CD8-positive, alpha-beta memory T cell (primary cell): ENCODE measurements around the gene SAMD4B. TPM values are rescaled to one million over a fixed set of nuclear protein-coding genes. Genes with fewer than 3 reads are reported as not detected.

ENCODE experiments used
- CTCF ChIA-PET: fragments of 350-600 bp; sonication (Branson Sonifier 250); formaldehyde crosslinking; loops from one replicate; lab custom pipeline; 2021; ENCODE audit warnings: antibody characterized with exemption; lab: Charles Lee
- POLR2A ChIA-PET: fragments of 350-600 bp; sonication (Branson Sonifier 250); formaldehyde crosslinking; loops from one replicate; lab custom pipeline; 2021; ENCODE audit warnings: antibody characterized with exemption; lab: Charles Lee
- DNase-seq, 5 donors: peaks; one replicate each; pipeline versions ENCODE4 v3.0.0 to v3.0.0-alpha.2; 2020 to 2022; ENCODE audit warnings: mixed read lengths in 1 of 5
- H3K27ac ChIP-seq: one replicate; pipeline ENCODE4 v1.7.0; 2013; ENCODE audit warnings: low read depth, mild to moderate bottlenecking, low read length, moderate library complexity
- H3K27me3 ChIP-seq: 2 replicates; pipeline ENCODE4 v1.7.0; 2013; ENCODE audit warnings: low read length, mild to moderate bottlenecking; ENCODE audit not compliant: insufficient read depth, poor library complexity, severe bottlenecking
- H3K36me3 ChIP-seq: 2 replicates; pipeline ENCODE4 v1.7.0; 2013; ENCODE audit warnings: mild to moderate bottlenecking, low read length, moderate library complexity; ENCODE audit not compliant: insufficient read depth
- H3K4me1 ChIP-seq: 2 replicates; pipeline ENCODE4 v1.7.0; 2013; ENCODE audit warnings: mild to moderate bottlenecking, low read length, moderate library complexity; ENCODE audit not compliant: insufficient read depth
- H3K4me3 ChIP-seq: 2 replicates; pipeline ENCODE4 v1.7.0; 2013; ENCODE audit warnings: mild to moderate bottlenecking, low read length
- H3K9me3 ChIP-seq: 2 replicates; pipeline ENCODE4 v1.7.0; 2013; ENCODE audit warnings: mild to moderate bottlenecking, low read length
- H3K27ac Mint-ChIP-seq, 8 donors: one replicate each; pipeline ENCODE4 v1.8.0; 2020 to 2021; ENCODE audit warnings: mixed read lengths in 8 of 8, mild to moderate bottlenecking in 6 of 8, inconsistent platforms in 3 of 8, moderate library complexity in 3 of 8
- H3K27me3 Mint-ChIP-seq, 2 donors: one replicate each; pipeline ENCODE4 v1.8.0; 2020 to 2021; ENCODE audit warnings: mixed read lengths in 2 of 2, mild to moderate bottlenecking in 1 of 2, moderate library complexity in 1 of 2
- H3K36me3 Mint-ChIP-seq, 3 donors: one replicate each; pipeline ENCODE4 v1.8.0; 2020 to 2021; ENCODE audit warnings: mixed read lengths in 3 of 3, inconsistent platforms in 1 of 3, mild to moderate bottlenecking in 1 of 3
- H3K4me1 Mint-ChIP-seq, 3 donors: one replicate each; pipeline ENCODE4 v1.8.0; 2020 to 2021; ENCODE audit warnings: mixed read lengths in 3 of 3, inconsistent platforms in 1 of 3, mild to moderate bottlenecking in 1 of 3
- H3K4me3 Mint-ChIP-seq, 7 donors: one replicate each; pipeline ENCODE4 v1.8.0; 2020 to 2021; ENCODE audit warnings: mixed read lengths in 7 of 7, mild to moderate bottlenecking in 6 of 7, moderate library complexity in 4 of 7, inconsistent platforms in 2 of 7
- H3K9me3 Mint-ChIP-seq, 5 donors: one replicate each; pipeline ENCODE4 v1.8.0; 2020 to 2022; ENCODE audit warnings: mixed read lengths in 5 of 5, mild to moderate bottlenecking in 3 of 5, moderate library complexity in 2 of 5, inconsistent platforms in 1 of 5
- polyA plus RNA-seq: library from polyadenylated mRNA; unstranded; fragments of 300-500 nt; fragmentation: Illumina TruSeq; gene quantifications from one replicate; pipeline ENCODE4 v1.2.3, GENCODE V29; 2021
- total RNA-seq, 2 experiments: library from RNA; stranded (reverse); gene quantifications; one replicate each; pipeline ENCODE4 v1.2.3, GENCODE V29; 2021

The SAMD4B gene
- total and polyA plus RNA-seq, 3 experiments from 2014 or later: 18.7 to 55.6 (median 54.3) TPM

DNA sequence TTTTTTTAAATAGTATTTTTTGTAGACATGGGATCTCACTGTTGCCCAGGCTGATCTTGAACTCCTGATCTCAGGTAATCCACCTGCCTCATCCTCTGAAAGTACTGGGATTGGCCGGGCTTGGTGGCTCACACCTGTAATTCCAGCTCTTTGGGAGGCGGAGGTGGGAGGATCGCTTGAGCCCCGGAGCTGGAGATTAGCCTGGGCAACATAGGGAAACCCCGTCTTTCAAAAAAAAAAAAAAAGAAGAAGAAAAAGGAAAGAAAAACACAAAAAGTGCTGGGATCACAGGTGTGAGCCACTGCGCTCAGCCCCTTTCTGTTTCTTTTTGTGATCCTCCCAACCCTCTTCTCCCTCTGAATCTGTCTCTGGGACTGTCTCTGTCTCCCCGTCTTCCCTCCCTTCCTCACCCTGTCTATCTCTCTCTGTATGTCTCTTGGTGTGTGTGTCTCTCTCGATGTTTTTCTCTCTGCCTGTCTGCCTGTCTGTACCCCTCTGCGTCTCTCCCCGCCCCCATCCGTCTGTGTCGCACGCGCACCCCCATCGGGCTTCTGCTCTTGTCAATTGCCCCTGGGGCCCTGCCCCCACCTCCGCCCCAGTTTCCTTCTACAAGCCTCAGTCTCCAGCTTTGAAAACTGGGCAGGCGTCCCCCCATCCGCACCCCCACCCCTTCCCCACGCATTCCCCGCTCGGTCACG is 63.9 kb downstream of the SAMD4B start:
- Mint-ChIP-seq H3K27me3 (peaks cover 0 to 31% of the 10 kb centered on the region in 2 donors), H3K4me3 (peak overlapping the region; percentile 89 to 96 (median 92)), H3K4me1 (peaks cover 50 to 67% (median 59%) of the 10 kb centered on the region in 3 donors), H3K9me3 (peaks cover 0 to 19% (median 8%) of the 10 kb centered on the region in 5 donors), H3K27ac (peak overlapping the region; percentile 94 to 100 (median 99)), H3K36me3 (peaks cover 13 to 35% (median 13%) of the 10 kb centered on the region in 3 donors)
- H3K4me3 ChIP-seq: peak overlapping the region; percentile 83
- H3K27ac ChIP-seq: peak overlapping the region; percentile 85
- peak; percentile 73 to 97 (median 87) for DNase-seq
- H3K9me3 ChIP-seq: no peaks in the 10 kb centered on the region
- H3K4me1 ChIP-seq: peaks cover 60% of the 10 kb centered on the region
- POLR2A ChIA-PET: interaction anchor here (0.7 to 4.3 kb wide), 5 partner anchors 8 to 536 kb away, joined by 3 to 96 read pairs (median 3); partner anchors contain the start of genes MED29, PAF1 and SAMD4B
- peaks cover 14% of the 10 kb centered on the region for H3K36me3 ChIP-seq
- no peaks in the 10 kb centered on the region for H3K27me3 ChIP-seq
- CTCF ChIA-PET: interaction anchor here (4.2 kb wide), 1 partner anchor 9 kb away, joined by 70 read pairs; no protein-coding TSS in a partner anchor

DNA sequence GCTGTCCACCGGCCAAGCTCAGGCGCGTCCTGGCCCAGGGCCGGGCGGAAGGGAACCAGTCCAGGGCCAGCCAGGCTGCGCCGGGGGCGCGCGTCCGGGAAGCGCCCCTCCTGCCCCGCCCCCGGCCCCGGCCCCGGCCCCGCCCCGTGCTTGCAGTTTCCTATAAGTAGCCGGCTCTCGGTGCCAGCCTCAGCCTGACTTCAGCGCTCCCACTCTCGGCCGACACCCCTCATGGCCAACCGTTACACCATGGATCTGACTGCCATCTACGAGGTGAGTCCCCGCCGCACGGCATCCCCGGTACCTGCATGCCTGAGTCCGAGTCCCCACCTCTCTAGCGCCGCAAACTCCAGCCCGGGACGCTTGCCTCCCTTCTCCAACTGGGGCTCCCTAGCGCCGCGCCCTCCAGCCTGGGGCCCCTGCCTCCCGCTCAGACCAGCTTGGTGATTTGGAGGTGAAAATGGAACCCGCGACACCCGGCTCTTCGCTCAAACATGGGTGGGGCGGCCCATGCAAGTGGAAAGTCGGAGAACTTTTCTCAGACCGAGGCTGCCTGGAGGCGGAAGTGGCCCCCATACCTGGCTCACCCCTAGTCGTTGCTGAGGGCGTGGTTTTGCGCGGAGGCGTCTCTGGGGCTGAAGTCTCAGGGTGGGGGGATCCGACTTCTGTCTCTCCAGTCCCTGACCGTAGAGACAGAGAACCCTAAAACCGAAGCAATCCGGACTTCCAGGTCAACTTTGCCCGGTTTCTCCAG is 64.6 kb downstream of the SAMD4B start, which contains the start of gene ZFP36:
ZFP36 (plus strand) TSS at position 192 of the 754 bp plus-strand sequence; CDS start at position 250, 58 bp downstream.
- no peaks in the 10 kb centered on the region for H3K9me3 ChIP-seq
- peaks cover 0 to 36% of the 10 kb centered on the region in 2 donors for H3K27me3 Mint-ChIP-seq

DNA sequence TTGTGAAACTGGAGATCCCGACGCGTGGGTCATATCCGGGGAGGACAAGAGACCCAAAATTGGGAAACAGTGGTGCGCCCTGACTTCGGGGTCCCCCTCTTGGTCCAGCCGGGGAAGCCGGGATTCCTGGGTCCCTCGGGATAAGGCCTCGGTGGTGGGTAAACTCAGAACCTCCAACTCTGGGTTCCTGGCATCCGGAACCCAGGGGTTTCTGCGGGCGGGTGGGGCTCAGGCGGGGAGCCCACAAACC is 65.1 kb downstream of the SAMD4B start:
- peaks cover 13 to 44% (median 13%) of the 10 kb centered on the region in 3 donors for H3K36me3 Mint-ChIP-seq
- peak overlapping the region; percentile 95 to 100 (median 99) for H3K27ac Mint-ChIP-seq
- peaks cover 0 to 40% of the 10 kb centered on the region in 2 donors for H3K27me3 Mint-ChIP-seq
- H3K4me1 Mint-ChIP-seq: peaks cover 48 to 67% (median 59%) of the 10 kb centered on the region in 3 donors
- peak overlapping the region; percentile 89 to 96 (median 92) for H3K4me3 Mint-ChIP-seq
- ChIA-PET CTCF (interaction anchor here (0.6 to 4.2 kb wide), 5 partner anchors 10 to 285 kb away, joined by 3 to 70 read pairs (median 4); partner anchors contain the start of genes MED29 and PAF1), POLR2A (interaction anchor here (0.5 to 4.3 kb wide), 5 partner anchors 10 to 65 kb away, joined by 3 to 96 read pairs (median 19); partner anchors contain the start of genes MED29, PAF1, RPS16 and SAMD4B)
- DNase-seq: no peak
- Histone ChIP-seq H3K4me3 (peak overlapping the region; percentile 83), H3K9me3 (no peaks in the 10 kb centered on the region), H3K36me3 (peaks cover 14% of the 10 kb centered on the region), H3K27me3 (no peaks in the 10 kb centered on the region), H3K4me1 (peaks cover 55% of the 10 kb centered on the region), H3K27ac (peak overlapping the region; percentile 97)
- peaks cover 0 to 21% (median 10%) of the 10 kb centered on the region in 5 donors for H3K9me3 Mint-ChIP-seq

More for the DNA sequence above, 64.6 kb downstream of the SAMD4B start, which contains the start of gene ZFP36:
- Histone ChIP-seq H3K27ac (peak within 1 kb of the TSS; percentile 97), H3K4me1 (peaks cover 60% of the 10 kb centered on the region), H3K36me3 (peaks cover 14% of the 10 kb centered on the region), H3K4me3 (peak within 1 kb of the TSS; percentile 83), H3K27me3 (no peaks in the 10 kb centered on the region)
- POLR2A ChIA-PET: interaction anchor here (1.0 to 4.3 kb wide), 6 partner anchors 9 to 535 kb away, joined by 3 to 96 read pairs (median 12); partner anchors contain the start of genes MED29, PAF1, RPS16 and SAMD4B
- Mint-ChIP-seq H3K36me3 (peaks cover 13 to 41% (median 13%) of the 10 kb centered on the region in 3 donors), H3K4me3 (peak within 1 kb of the TSS; percentile 89 to 96 (median 92)), H3K4me1 (peaks cover 50 to 67% (median 59%) of the 10 kb centered on the region in 3 donors), H3K9me3 (peaks cover 0 to 21% (median 8%) of the 10 kb centered on the region in 5 donors), H3K27ac (peak within 1 kb of the TSS; percentile 96 to 100 (median 100))
- CTCF ChIA-PET: interaction anchor here (1.3 to 4.2 kb wide), 3 partner anchors 10 to 284 kb away, joined by 4 to 70 read pairs (median 7); partner anchors contain the start of genes MED29 and PAF1
- DNase-seq: peak; percentile 86 to 94 (median 87)

DNA sequence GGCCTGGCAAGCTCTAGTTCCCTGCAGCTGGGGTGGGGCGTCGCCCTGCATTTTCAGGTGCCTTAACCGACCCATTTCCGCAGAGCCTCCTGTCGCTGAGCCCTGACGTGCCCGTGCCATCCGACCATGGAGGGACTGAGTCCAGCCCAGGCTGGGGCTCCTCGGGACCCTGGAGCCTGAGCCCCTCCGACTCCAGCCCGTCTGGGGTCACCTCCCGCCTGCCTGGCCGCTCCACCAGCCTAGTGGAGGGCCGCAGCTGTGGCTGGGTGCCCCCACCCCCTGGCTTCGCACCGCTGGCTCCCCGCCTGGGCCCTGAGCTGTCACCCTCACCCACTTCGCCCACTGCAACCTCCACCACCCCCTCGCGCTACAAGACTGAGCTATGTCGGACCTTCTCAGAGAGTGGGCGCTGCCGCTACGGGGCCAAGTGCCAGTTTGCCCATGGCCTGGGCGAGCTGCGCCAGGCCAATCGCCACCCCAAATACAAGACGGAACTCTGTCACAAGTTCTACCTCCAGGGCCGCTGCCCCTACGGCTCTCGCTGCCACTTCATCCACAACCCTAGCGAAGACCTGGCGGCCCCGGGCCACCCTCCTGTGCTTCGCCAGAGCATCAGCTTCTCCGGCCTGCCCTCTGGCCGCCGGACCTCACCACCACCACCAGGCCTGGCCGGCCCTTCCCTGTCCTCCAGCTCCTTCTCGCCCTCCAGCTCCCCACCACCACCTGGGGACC is 65.6 kb downstream of the SAMD4B start:
- Histone ChIP-seq H3K9me3 (no peaks in the 10 kb centered on the region), H3K36me3 (peaks cover 14% of the 10 kb centered on the region), H3K4me3 (peak overlapping the region; percentile 83), H3K27ac (peak overlapping the region; percentile 97), H3K27me3 (no peaks in the 10 kb centered on the region), H3K4me1 (peaks cover 50% of the 10 kb centered on the region)
- Mint-ChIP-seq H3K4me3 (peak overlapping the region; percentile 89 to 96 (median 92)), H3K4me1 (peaks cover 45 to 62% (median 54%) of the 10 kb centered on the region in 3 donors), H3K36me3 (peaks cover 13 to 47% (median 13%) of the 10 kb centered on the region in 3 donors), H3K27me3 (peaks cover 0 to 40% of the 10 kb centered on the region in 2 donors), H3K27ac (peak overlapping the region; percentile 95 to 100 (median 99)), H3K9me3 (peaks cover 0 to 21% (median 10%) of the 10 kb centered on the region in 5 donors)
- POLR2A ChIA-PET: interaction anchor here (0.5 to 4.3 kb wide), 8 partner anchors 7 to 66 kb away, joined by 3 to 96 read pairs (median 11); partner anchors contain the start of genes MED29, PAF1, RPS16 and SAMD4B
- peak; percentile 55 to 91 (median 79) for DNase-seq
- CTCF ChIA-PET: interaction anchor here (0.6 to 4.2 kb wide), 5 partner anchors 11 to 285 kb away, joined by 3 to 70 read pairs (median 4); partner anchors contain the start of genes MED29 and PAF1

DNA sequence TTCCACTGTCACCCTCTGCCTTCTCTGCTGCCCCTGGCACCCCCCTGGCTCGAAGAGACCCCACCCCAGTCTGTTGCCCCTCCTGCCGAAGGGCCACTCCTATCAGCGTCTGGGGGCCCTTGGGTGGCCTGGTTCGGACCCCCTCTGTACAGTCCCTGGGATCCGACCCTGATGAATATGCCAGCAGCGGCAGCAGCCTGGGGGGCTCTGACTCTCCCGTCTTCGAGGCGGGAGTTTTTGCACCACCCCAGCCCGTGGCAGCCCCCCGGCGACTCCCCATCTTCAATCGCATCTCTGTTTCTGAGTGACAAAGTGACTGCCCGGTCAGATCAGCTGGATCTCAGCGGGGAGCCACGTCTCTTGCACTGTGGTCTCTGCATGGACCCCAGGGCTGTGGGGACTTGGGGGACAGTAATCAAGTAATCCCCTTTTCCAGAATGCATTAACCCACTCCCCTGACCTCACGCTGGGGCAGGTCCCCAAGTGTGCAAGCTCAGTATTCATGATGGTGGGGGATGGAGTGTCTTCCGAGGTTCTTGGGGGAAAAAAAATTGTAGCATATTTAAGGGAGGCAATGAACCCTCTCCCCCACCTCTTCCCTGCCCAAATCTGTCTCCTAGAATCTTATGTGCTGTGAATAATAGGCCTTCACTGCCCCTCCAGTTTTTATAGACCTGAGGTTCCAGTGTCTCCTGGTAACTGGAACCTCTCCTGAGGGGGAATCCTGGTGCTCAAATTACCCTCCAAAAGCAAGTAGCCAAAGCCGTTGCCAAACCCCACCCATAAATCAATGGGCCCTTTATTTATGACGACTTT is 66.4 kb downstream of the SAMD4B start:
- H3K27ac ChIP-seq: peak overlapping the region; percentile 97
- Mint-ChIP-seq H3K4me1 (peaks cover 44 to 57% (median 54%) of the 10 kb centered on the region in 3 donors), H3K9me3 (peaks cover 0 to 21% (median 10%) of the 10 kb centered on the region in 5 donors), H3K36me3 (peaks cover 13 to 47% (median 13%) of the 10 kb centered on the region in 3 donors), H3K27ac (peak overlapping the region; percentile 95 to 100 (median 99)), H3K27me3 (peaks cover 0 to 40% of the 10 kb centered on the region in 2 donors), H3K4me3 (peak overlapping the region; percentile 89 to 96 (median 92))
- POLR2A ChIA-PET: interaction anchor here (0.7 to 4.3 kb wide), 7 partner anchors 8 to 66 kb away, joined by 3 to 96 read pairs (median 17); partner anchors contain the start of genes MED29, PAF1, RPS16 and SAMD4B
- H3K4me1 ChIP-seq: peaks cover 42% of the 10 kb centered on the region
- no peaks in the 10 kb centered on the region for H3K27me3 ChIP-seq
- peaks cover 14% of the 10 kb centered on the region for H3K36me3 ChIP-seq
- peak in 4 of 5 donors; percentile 47 to 59 (median 54) for DNase-seq
- CTCF ChIA-PET: interaction anchor here (1.3 to 4.2 kb wide), 4 partner anchors 11 to 286 kb away, joined by 4 to 70 read pairs (median 6); partner anchors contain the start of genes MED29 and PAF1
- no peaks in the 10 kb centered on the region for H3K9me3 ChIP-seq
- peak overlapping the region; percentile 83 for H3K4me3 ChIP-seq
